COLO668 (cell line): Measurements from ENCODE around the gene PRKCB.
"Not testable (repeated sequence)": the region's sequence is repeated elsewhere in the genome, so short reads cannot be mapped to it uniquely, and the experiment has no call there.

Experiments
- DNase-seq: peaks from one replicate; lab custom pipeline; 2025; ENCODE audit not compliant: unreplicated experiment; lab: John Stamatoyannopoulos, UW

The PRKCB gene

DNA sequence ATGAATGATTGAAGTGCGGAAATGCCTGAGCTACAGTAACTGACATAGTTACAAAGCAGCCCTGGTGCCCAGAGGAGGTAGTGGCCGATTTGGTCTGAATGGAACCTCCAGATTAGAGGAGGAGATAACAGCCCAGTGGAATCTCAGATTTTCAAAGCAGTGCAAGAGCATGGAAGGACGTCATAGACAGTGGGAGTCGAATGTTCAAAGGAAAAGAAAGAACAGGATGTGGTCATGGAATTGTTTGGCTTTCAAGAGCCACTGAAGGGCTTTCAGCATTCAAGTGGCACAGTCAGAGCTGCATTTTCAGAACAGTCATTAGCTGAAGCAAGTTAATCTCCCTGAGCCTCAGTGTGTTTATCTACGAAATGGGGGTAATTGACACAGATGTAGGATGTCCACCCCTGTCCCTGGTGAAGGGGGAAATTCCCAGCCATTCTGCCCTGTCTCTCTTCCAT is 315.7 kb downstream of the PRKCB start:
- no peak for DNase-seq

DNA sequence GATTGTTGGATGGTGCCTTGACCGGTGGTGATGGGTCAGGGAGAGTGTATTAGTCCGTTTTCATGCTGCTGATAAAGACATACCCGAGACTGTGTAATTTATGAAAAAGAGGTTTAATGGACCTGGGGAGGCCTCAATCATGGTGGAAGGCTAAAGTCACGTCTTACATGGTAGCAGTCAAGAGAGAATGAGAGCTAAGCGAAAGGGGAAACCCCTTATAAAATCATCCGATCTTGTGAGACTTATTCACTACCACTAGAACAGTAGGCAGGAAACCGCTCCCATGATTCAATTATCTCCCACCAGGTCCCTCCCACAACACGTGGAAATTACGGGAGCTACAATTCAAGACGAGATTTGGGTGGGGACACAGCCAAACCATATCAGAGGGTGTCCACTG is 316.3 kb downstream of the PRKCB start:
- not testable (repeated sequence) for DNase-seq

DNA sequence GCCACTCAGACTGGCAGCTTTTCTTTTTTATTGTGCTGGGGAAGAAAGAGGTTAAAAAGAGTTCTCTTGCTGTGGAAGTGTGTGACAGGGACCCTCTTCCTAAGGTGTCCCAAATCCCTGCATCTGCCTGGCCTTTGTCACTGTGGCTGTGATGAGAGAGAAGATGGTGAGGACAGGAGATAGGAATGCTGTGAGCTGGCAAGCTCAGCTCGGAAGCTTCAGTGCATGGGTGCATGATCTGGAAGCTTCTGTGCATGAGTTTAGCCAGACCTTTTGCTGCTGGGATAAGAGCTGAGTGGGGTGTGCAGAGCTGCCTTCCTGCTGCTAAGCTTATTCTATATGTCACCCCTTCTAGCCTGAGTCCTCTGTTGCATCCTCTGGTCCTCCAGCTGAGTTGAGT is 317.0 kb downstream of the PRKCB start:
- DNase-seq: no peak

DNA sequence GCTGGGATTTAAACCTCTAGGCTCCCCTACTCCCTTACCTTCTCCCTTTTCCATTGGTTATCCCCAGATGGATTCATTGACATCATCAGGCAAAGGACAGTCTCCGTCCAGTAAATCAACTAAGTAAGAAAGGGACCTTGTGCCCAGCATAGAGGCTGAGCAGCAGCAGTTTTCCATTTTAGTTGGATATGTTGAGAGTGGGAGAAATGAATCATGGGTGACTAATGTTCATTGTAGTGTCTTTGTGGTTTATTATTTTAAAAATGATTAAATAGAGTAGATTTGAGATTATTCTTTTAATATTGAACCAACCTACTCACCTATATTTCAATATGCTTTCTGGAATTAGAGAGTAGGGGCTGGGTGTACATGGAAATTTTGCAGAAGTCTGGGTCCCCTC is 321.0 kb downstream of the PRKCB start:
- no peak for DNase-seq

DNA sequence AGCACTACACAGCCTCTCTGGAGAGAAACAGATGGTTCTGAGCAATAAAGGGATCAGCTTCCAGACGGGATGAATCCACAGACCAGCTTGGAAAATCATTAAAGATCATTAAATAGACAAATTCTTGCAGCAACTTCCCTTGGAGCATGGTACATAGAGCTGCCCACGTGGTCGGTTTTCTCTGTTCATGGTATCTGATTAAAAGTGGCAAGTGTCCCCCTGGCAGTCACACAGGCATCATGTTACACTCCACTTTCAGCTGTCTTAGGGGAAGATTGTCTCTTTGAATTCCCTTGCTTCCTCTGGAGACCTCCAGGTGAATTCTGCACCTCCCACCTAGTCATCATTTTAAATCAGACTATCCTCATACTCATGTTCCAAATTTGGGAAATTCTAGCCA is 328.2 kb downstream of the PRKCB start:
- DNase-seq: no peak

DNA sequence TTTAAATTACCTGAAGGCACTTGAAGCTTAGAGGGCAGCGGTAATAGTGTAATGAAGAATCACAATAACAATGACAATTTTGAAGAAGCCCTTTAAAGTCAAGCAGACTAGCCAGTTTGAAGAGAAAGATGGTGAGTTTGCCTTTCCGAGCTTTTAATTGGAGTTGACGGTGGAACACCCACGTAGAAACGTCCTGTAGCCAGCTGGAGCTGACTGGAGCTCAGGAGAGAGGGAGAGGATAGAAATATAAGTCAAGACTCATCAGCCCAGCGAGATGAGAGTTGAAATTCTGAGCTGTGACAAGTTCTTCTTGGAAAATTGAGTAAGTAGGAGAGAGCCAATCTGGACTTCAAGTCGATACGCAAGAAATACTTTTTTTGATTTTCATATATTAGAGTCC is 328.6 kb downstream of the PRKCB start:
- no peak for DNase-seq

DNA sequence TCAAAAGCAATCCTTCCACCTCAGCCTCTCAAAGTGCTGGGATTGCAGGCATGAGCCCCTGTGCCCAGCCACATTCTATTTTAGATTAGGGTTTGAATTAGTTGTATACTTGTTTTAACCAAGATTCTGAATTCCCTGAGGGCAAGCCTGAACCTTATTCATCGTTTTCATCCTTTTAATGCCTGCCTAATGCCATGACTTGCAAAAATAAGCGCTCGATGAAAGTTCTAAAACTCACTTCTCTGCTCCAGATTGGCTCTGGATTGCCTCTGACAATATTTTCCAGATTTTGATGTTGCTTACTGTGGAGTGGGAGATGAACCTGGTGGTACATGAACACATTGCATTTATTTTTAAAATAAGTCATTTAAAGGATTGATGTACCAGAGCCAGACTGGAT is 329.5 kb downstream of the PRKCB start:
- no peak for DNase-seq

DNA sequence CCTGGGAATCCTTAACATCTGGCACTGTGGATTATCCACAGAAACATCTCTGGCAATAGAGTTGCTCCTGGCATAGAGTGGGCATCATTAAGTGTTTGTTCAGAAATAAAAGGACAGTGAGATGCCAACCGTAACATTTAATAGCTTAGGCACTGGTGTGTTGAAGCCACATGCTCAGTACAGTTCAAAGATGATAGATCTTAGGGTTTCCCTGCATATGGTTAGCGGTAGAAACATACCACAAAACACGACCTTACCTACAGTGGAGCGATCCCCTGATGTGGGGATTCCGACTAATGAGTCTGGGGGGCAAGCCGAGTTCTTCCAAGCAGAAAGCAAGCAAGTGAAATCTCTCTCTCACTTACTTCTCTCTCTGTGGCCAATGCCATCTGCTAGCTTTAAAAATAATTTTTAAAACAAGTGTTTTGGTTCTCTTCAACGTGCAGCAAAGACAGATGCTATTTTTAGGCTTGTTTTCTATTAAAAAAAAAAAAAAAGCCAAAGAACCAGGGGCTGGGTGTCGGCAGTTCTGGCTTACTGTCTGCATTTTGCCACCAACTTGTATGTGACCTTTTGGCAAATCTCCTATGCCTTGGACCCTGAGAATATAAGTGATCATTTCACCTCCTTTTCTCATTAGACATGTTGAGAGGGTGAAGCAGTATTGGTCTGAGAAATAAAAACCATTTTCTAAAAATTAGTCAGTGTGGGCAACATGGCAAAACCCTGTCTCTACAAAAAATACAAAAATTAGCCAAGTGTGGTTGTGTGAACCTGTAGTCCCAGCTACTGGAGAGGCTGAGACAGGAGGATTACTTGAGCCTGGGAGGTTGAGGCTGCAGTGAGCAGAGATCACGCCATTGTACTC is 331.1 kb downstream of the PRKCB start:
- DNase-seq: no peak

DNA sequence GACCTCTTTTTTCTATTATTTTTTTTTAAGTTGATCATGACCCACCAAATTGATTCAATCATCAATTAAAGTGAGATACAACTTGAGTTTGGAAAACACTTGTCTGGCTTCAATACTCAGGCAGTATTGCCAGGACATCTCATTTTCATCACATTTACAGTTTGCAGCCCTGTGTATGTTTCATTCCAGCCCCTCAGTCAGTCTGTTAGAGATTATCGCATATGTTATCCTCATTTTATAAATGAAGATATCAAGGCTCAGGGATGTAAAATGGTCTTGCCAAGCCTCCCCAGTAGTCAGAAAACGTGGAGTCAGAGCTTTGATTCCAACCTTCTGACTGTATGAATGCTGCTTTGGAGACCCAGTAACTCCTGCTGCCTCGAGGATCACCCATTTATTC is 333.1 kb downstream of the PRKCB start:
- no peak for DNase-seq

DNA sequence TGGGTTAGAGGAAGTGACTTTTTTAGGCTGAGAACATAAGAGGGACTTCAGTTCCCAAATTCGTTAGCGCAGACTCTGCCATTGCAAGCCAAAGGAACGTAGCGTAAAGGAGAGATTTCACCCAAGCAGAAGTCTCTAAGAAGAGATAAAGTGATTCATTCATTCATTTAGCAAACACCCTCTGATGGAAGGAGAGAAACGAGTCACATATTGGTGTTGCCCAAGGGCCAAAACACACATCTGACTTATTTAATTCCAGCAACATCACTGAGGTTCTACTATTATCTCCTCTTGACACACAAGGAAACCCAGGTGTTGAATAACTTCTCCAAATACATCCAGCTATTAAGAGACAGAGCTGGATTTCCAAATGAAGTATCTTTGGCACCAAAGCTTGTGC is 334.6 kb downstream of the PRKCB start:
- no peak for DNase-seq

DNA sequence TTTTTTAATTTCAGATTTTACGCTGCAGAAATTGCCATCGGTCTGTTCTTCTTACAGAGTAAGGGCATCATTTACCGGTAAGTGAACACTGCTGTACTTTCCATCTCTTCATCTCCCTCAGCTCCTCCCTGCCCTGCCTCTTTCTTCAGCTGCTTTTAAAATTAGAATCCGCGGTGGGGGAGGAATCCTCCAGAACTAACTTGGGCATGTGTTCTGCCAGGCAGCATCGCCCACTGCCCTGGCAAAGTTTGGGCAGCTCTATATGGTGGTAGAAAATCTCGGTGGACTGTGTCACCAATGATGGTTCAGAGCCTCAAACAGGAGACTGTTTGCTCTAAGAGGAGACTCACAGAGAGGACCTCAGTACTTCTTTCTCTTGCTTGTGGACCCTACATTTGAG is 338.7 kb downstream of the PRKCB start:
- DNase-seq: no peak

DNA sequence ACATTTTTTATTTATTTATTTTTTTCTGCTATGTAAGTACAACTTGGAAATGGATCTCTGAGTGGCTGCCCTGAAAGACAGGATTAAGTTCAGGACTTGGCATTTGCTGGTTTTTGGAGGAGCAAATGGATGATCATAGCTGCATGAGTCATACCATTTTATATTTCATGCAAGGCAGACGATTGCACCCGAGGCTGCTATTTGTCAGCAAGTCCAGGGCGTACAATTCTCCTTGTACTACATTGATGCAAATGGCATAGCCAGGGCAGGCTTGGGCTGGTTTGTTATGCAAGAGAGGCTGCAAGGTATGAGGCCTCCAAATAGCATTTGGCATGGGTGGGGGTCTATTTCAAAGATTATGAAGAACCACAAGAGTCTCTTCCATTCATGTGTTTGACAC is 339.2 kb downstream of the PRKCB start:
- no peak for DNase-seq

DNA sequence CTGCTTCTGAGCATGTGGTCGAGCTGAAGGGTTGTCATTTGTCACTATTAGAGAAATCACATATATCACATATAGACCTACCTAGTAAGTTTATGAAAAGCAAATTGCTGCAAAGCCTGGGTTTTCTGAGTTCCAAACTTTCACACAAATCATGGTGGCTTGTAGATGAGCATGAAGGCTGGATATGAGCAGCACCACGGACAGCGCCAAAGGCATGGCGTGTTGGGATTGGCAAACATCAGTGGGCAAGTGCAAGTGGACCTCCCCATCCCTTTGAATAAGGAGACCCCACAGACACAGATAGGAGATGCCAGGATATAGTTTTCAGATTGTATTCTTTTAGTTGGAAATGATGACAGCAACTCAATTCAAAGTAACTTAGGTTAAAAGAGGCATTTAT is 342.7 kb downstream of the PRKCB start:
- no peak for DNase-seq

DNA sequence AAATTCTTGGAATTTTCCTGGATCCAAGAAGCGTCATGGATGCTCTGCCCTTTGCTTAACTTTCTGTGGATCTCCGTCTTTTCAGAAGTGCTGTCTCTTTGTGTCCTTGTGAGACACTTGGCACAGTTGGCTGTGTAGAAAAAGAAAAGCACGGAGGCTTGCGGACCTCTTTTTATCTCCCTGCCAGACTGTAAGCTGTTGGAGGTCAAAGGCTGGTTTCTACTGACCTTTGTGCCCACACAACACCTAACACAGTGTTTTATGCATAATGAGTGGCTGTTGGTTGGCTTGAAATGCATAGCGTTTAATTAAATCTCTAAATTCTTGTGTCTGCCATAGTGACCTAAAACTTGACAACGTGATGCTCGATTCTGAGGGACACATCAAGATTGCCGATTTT is 344.7 kb downstream of the PRKCB start:
- no peak for DNase-seq

DNA sequence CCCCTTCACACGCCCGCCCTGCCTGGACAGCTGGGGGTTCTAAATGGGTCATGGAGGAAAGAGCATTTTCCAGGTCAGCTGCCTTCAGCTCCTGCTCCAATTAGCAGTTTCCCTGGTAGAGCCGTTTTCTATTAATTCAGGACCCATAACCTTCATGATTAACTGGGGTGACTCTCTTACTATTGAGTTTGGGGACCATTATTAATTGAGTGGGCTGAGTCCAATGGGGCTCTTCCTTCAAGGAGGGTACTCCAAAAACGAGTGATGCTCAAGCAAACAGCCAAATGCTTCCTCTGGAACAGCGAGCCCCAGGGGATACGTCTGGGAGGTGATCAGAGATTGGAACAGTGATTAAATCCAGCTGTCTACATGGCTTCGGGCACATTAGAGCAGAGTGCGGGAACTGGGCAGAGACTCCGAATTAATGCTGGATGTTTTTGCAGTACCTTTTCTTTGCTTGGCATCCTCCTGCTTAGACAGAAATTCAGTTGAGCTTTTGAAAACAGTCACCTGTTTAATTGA is 352.3 kb downstream of the PRKCB start:
- DNase-seq: no peak

DNA sequence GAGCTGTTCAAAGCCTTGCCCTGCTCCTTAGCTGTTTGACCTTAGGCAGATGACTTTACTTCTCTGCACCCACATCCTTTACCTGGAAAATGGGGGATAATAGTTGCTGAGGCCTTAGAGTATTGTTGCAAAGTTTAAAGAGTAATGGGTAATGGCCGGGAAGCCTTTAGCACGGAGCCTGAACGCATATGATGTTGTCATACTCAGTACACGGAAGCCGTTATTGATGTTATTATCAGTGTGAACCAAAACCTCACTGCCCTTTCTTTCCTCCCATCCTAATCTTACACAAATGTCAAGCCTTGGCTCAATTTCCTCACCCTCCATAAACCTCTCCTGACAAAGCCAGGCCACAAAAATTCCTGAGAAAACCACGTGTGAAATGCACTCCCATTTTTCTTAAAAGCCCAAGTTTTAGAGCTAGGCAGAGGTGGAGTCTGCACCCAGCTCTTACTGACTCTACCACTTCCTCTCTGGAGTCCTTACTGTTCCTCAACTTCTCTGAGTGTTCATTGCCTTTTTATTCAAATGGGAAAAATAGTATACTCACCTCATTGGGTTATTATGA is 353.1 kb downstream of the PRKCB start:
- DNase-seq: no peak

DNA sequence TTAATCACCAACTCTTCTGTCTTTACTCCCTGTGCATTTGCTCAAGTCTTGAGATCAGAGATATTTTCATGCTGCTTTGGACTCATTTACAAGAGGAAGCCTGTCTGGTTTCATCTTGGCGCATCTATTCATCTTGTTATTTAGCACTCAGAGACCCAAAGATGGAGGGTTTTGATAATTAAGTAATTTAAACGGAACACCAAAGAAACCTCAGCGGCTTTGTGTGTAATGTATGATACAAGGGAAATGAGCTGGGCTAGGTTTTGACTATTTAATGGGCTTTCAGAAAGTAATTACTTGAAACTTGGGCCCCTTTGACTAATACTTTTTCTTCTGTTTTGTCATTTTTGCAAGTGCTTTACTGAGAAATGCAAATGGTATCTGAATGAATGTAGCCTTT is 354.2 kb downstream of the PRKCB start:
- no peak for DNase-seq

DNA sequence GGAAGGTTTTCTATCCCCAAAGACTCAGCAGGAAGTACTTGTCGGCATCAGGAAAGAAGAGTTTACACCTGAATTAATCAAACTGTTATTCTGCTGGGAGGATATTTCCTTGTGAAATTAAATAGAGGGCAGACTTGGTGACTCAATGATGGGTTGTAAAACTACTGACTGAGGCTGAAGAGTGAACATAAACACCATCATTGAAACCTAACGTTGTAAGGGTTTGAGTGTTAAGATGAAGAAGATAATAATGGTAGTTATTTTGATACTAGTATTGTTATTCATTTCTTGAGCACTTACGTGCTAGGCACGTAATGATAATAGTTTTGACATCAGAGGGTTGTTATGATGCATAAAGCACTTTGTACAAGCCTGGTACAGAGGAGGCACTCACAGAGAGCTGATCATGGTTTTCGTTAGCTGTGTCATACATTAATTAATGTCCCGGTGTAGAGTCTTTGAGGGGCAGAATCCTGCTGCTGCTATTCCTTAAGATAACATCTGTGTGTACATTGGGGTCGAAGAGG is 356.2 kb downstream of the PRKCB start:
- DNase-seq: no peak

DNA sequence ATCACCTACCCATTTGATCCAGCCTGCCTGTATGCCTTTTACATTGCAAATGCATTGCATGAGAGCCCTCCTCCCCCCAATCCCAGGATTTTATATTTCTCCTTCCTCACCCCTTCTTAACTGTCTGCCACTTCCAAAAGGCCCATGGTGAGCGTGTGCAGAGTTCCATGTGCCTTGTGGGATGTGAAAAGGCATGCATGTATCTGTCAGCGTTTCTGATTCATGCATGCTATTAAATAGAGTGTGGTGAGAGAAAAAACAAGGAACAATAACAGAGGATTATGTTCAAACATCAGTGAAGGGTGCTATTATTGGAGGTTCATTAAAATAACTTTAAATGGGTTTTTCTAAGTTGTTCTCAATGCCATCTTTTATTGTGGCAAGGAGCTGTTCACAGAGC is 359.4 kb downstream of the PRKCB start:
- DNase-seq: no peak

DNA sequence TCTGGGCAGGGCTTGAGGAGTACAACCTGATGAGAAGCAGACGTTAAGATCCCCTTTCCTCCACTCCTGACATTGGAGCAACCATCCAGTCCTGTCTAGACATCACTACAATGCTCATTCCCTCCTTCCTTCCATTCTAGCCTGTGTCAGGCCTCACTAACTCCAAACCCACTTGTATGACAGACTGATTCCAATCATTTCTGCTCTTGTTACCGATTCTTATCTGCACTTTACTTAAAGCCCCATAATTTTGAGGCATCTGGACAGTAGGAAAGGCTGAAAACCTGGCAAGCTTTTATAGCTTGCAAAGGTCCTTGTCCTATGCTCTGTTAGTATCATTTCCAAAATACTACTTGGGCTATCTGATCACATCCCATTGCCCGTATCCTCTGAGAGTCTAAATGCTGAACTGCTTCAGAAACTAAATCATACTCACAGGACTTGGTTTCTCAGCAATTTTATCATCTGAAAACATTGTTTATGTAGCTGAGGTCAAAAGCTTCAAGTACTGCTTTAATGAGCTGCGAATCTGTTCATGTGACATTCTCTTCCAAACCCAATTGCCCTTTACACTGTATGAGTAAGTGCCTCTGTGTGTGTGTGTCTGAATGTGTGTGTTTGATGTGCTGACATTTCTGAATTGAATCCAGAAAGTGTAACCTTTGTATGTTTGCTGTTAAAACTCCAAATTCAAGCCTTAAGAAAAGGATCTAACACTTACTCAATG is 363.2 kb downstream of the PRKCB start:
- no peak for DNase-seq

DNA sequence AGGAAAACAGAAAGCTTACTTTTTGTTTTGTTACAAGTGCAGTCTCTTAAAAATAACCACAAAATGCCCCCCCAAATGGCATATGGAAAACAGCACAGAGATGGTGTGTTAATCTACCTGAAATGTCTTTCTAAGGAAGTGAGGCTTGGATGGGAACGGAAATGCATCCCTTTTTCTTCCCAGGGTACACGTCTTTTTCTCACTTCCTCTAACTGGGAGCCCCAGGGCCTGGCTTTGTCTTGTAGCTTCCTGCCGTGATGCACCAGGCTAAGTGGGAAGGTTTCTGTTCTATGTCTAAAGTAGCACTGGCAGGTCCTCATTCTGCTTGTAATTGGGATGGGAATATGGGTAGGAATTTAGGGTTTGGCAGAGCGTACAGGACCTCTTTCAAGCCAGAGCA is 367.9 kb downstream of the PRKCB start:
- DNase-seq: no peak
